DOHH2 (cell line): ENCODE results near the gene MYL4.

Experiments used
- EZH2phosphoT487 ChIP-seq: fragments of 200-600 bp; sonication (generic); IDR thresholded peaks from 2 replicates; pipeline ENCODE4 v1.6.1; 2017; ENCODE audit warnings: borderline replicate concordance, mild to moderate bottlenecking, antibody characterized with exemption, low read length, moderate library complexity, mixed read lengths
- TF ChIP-seq, protein P1 (sequence below): fragments of 200-600 bp; sonication (generic); IDR thresholded peaks from one replicate; pipeline ENCODE4 v1.5.1; 2014; ENCODE audit warnings: antibody characterized with exemption, mild to moderate bottlenecking, low read depth, low read length; ENCODE audit not compliant: poor library complexity, severe bottlenecking

GRCh38 chr17:47231334-47231733, 22.2 kb downstream of the MYL4 start:
- TF ChIP-seq, protein P1, sequence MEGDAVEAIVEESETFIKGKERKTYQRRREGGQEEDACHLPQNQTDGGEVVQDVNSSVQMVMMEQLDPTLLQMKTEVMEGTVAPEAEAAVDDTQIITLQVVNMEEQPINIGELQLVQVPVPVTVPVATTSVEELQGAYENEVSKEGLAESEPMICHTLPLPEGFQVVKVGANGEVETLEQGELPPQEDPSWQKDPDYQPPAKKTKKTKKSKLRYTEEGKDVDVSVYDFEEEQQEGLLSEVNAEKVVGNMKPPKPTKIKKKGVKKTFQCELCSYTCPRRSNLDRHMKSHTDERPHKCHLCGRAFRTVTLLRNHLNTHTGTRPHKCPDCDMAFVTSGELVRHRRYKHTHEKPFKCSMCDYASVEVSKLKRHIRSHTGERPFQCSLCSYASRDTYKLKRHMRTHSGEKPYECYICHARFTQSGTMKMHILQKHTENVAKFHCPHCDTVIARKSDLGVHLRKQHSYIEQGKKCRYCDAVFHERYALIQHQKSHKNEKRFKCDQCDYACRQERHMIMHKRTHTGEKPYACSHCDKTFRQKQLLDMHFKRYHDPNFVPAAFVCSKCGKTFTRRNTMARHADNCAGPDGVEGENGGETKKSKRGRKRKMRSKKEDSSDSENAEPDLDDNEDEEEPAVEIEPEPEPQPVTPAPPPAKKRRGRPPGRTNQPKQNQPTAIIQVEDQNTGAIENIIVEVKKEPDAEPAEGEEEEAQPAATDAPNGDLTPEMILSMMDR = no peak
- TF ChIP-seq EZH2phosphoT487 = no peak
